ENCODE data around the gene ATP8B1. TPM values are rescaled to one million over a fixed set of nuclear protein-coding genes. Genes with fewer than 3 reads are reported as not detected.
A peak's percentile ranks its signal among the peaks of the same experiment; 100 is the strongest.

ATP8B1 gene
- total and polyA plus RNA-seq, 2 experiments from 2014 or later = 1.7 to 3.0 TPM

GRCh38 chr18:57844319-57844718 lies 41.2 kb upstream of the ATP8B1 start:
- Histone ChIP-seq H3K9me2 (ENCODE audit: insufficient read depth) (no peaks in the 10 kb centered on the region), H3K27me3 (ENCODE audit: insufficient read depth) (no peaks in the 10 kb centered on the region), H3K4me1 (ENCODE audit: insufficient read depth) (no peaks in the 10 kb centered on the region), H3K79me2 (replicated peaks; ENCODE audit: insufficient read depth) (no peaks in the 10 kb centered on the region), H3F3A (replicated peaks; ENCODE audit: low read depth) (no peaks in the 10 kb centered on the region), H3K36me3 (ENCODE audit: insufficient read depth) (no peaks in the 10 kb centered on the region), H3K4me3 (no peak overlapping the region), H4K20me1 (replicated peaks; ENCODE audit: insufficient read depth) (no peaks in the 10 kb centered on the region), H3K27ac (ENCODE audit: low read depth) (no peak overlapping the region), H3K4me2 (no peak overlapping the region), H2AFZ (no peak overlapping the region)
- no peak for TF ChIP-seq ZNF331 (CRISPR knock-in tag; IDR thresholded peaks at IDR 0.05; ENCODE audit: low read depth)
- TF ChIP-seq POLR2AphosphoS5 (IDR thresholded peaks at IDR 0.05; ENCODE audit: low read depth) = no peak
- no peak for TF ChIP-seq ZNF114 (CRISPR knock-in tag; IDR thresholded peaks at IDR 0.05)
- no peak for TF ChIP-seq ZNF462 (CRISPR knock-in tag; IDR thresholded peaks at IDR 0.05)
- no peak for TF ChIP-seq STAT1 (IDR thresholded peaks at IDR 0.05; ENCODE audit: unreplicated experiment)
- H3K4me3 Mint-ChIP-seq = no peak overlapping the region
- H3K4me1 Mint-ChIP-seq = peaks cover 7% of the 10 kb centered on the region; the same call in 2 of the 3 replicates
- no peaks in the 10 kb centered on the region for H3K9me3 Mint-ChIP-seq
- ATAC-seq = no peak
- no peaks in the 10 kb centered on the region for H3K27me3 Mint-ChIP-seq (ENCODE audit: insufficient read depth, low read depth, poor library complexity)
- no peaks in the 10 kb centered on the region for H3K36me3 Mint-ChIP-seq (ENCODE audit: low read depth)
- no peak overlapping the region for H3K27ac Mint-ChIP-seq
- DNase-seq (ENCODE audit: low spot score) = no peak

GRCh38 chr18:57843386-57843785 lies 40.3 kb upstream of the ATP8B1 start:
- Mint-ChIP-seq H3K4me3 (no peak overlapping the region), H3K4me1 (peaks cover 7% of the 10 kb centered on the region; the same call in 2 of the 3 replicates), H3K27ac (no peak overlapping the region), H3K27me3 (ENCODE audit: insufficient read depth, low read depth, poor library complexity) (no peaks in the 10 kb centered on the region), H3K36me3 (ENCODE audit: low read depth) (no peaks in the 10 kb centered on the region), H3K9me3 (no peaks in the 10 kb centered on the region)
- H3K27ac ChIP-seq (ENCODE audit: low read depth) = no peak overlapping the region
- H3K4me3 ChIP-seq = no peak overlapping the region
- no peaks in the 10 kb centered on the region for H3K9me2 ChIP-seq (ENCODE audit: insufficient read depth)
- H3K4me2 ChIP-seq = no peak overlapping the region
- no peaks in the 10 kb centered on the region for H3K36me3 ChIP-seq (ENCODE audit: insufficient read depth)
- no peaks in the 10 kb centered on the region for H3K4me1 ChIP-seq (ENCODE audit: insufficient read depth)
- H4K20me1 ChIP-seq (replicated peaks; ENCODE audit: insufficient read depth) = no peaks in the 10 kb centered on the region
- H3K79me2 ChIP-seq (replicated peaks; ENCODE audit: insufficient read depth) = no peaks in the 10 kb centered on the region
- DNase-seq (ENCODE audit: low spot score) (no peak), ATAC-seq (no peak)
- H2AFZ ChIP-seq = 0 out of 2 replicates have a peak overlapping the region, but pooled peaks have one; percentile 47
- H3F3A ChIP-seq (replicated peaks; ENCODE audit: low read depth) = no peaks in the 10 kb centered on the region
- H3K27me3 ChIP-seq (ENCODE audit: insufficient read depth) = no peaks in the 10 kb centered on the region
- TF ChIP-seq POLR2AphosphoS5 (IDR thresholded peaks at IDR 0.05; ENCODE audit: low read depth) (no peak), NANOG (IDR thresholded peaks at IDR 0.05; ENCODE audit: borderline replicate concordance) (no peak), EZH2 (IDR thresholded peaks at IDR 0.05; ENCODE audit: low read depth, unreplicated experiment) (no peak), ZNF331 (CRISPR knock-in tag; IDR thresholded peaks at IDR 0.05; ENCODE audit: low read depth) (no peak), EZH2phosphoT487 (IDR thresholded peaks at IDR 0.05; ENCODE audit: unreplicated experiment) (no peak), CTCF (conservative IDR thresholded peaks at IDR 0.05; ENCODE audit: low read depth in 2 of 2) (no peak), ZNF114 (CRISPR knock-in tag; IDR thresholded peaks at IDR 0.05) (no peak)
